T-helper 2 cell treated with Interferon-gamma antibody and Interleukin-4, amounts not matched to agents 100 ng/mL and 5 ng/mL, for 36 hours (primary cell): Measurements from ENCODE around the gene SYTL3. TPM values are rescaled to one million over a fixed set of nuclear protein-coding genes. Genes with fewer than 3 reads are reported as not detected.

Source experiments
- intact Hi-C: fragments of 100-400 bp; cut with micrococcal nuclease; formaldehyde crosslinking; loops from one replicate; pipeline ENCODE4 v1.15.1; 2023
- total RNA-seq: library from RNA; stranded (reverse); gene quantifications from 2 replicates; pipeline ENCODE4 v1.2.3, GENCODE V29; 2022

The SYTL3 gene
- total RNA-seq, 1 donor from 2014 or later = 39.4 TPM

GRCh38 chr6:158717341-158718330 is 67.8 kb downstream of the SYTL3 start:
- intact Hi-C loops = loop anchor here (5.0 kb wide), 1 partner anchor 45 kb away; no protein-coding TSS in a partner anchor

- intact Hi-C loops = loop anchor here (5.0 kb wide), 1 partner anchor 44 kb away; no protein-coding TSS in a partner anchor
These were observed 68.7 kb downstream of the SYTL3 start for GRCh38 chr6:158718461-158719046.

- intact Hi-C loops = no loop called here
These were observed 72.4 kb downstream of the SYTL3 start for GRCh38 chr6:158722176-158722729.

GRCh38 chr6:158725704-158726103 is 75.8 kb downstream of the SYTL3 start:
- intact Hi-C loops = no loop called here

GRCh38 chr6:158729906-158730540 is 80.2 kb downstream of the SYTL3 start:
- intact Hi-C loops = no loop called here

- intact Hi-C loops = no loop called here
These were observed 80.7 kb downstream of the SYTL3 start for GRCh38 chr6:158730541-158730907.

- intact Hi-C loops = no loop called here
These were observed 85.2 kb downstream of the SYTL3 start for GRCh38 chr6:158735009-158735408.

GRCh38 chr6:158737082-158737709 is 87.3 kb downstream of the SYTL3 start:
- intact Hi-C loops = no loop called here

- intact Hi-C loops = no loop called here
These were observed 88.1 kb downstream of the SYTL3 start for GRCh38 chr6:158737710-158738615.

- intact Hi-C loops = no loop called here
These were observed 89.8 kb downstream of the SYTL3 start for GRCh38 chr6:158739673-158740072.

GRCh38 chr6:158743033-158743651 is 93.3 kb downstream of the SYTL3 start:
- intact Hi-C loops = no loop called here

GRCh38 chr6:158744986-158745430 is 95.2 kb downstream of the SYTL3 start:
- intact Hi-C loops = no loop called here

- intact Hi-C loops = no loop called here
These were observed 101.4 kb downstream of the SYTL3 start for GRCh38 chr6:158751224-158751623.

GRCh38 chr6:158751921-158752320 is 102.1 kb downstream of the SYTL3 start:
- intact Hi-C loops = no loop called here

- intact Hi-C loops = no loop called here
These were observed 102.8 kb downstream of the SYTL3 start for GRCh38 chr6:158752613-158753012.

GRCh38 chr6:158753811-158754210 is 104.0 kb downstream of the SYTL3 start:
- intact Hi-C loops = no loop called here

GRCh38 chr6:158754738-158755137 is 104.9 kb downstream of the SYTL3 start:
- intact Hi-C loops = no loop called here

GRCh38 chr6:158755636-158756035 is 105.8 kb downstream of the SYTL3 start:
- intact Hi-C loops = no loop called here

- intact Hi-C loops = no loop called here
These were observed 106.3 kb downstream of the SYTL3 start for GRCh38 chr6:158756126-158756525.
